ENCODE measurements around the gene IQCM.

IQCM gene

DNA sequence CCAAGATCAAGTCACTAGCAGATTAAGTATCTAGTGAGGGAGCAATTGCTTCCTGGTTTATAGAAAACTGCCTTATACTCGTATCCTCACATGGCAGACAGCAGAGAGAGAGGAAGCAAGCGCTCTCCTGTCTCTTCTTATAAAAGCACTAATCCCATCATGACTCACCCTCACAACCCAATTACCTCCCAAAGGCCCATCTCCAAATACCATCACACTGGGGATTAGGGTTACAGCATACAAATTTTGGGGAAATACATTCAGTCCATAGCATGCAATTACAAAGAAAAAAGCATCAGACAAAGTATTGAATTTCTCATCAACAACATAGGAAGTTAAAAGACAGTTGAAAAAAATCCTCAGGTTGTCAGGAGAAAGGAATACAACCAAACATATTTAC is 292.6 kb downstream of the IQCM start:
- POLR2A ChIA-PET: no interaction called here
- no peak for DNase-seq (ENCODE audit: extremely low spot score)
- CTCF ChIA-PET: no interaction called here
- TF ChIP-seq FOXK2 (IDR thresholded peaks at IDR 0.05): no peak
- no peak for TF ChIP-seq SP1 (IDR thresholded peaks at IDR 0.05)
- no peak for TF ChIP-seq CTBP1 (IDR thresholded peaks at IDR 0.05; ENCODE audit: borderline replicate concordance)
- TF ChIP-seq TARDBP (IDR thresholded peaks at IDR 0.05): no peak
- no peak for TF ChIP-seq L3MBTL2 (conservative IDR thresholded peaks at IDR 0.05)
- no peak for TF ChIP-seq FOXA1 (IDR thresholded peaks at IDR 0.05)
- no peak for TF ChIP-seq BHLHE40 (IDR thresholded peaks at IDR 0.05; ENCODE audit: borderline replicate concordance)
- no peak for TF ChIP-seq LEF1 (IDR thresholded peaks at IDR 0.05; ENCODE audit: borderline replicate concordance)
- TF ChIP-seq, protein P1, sequence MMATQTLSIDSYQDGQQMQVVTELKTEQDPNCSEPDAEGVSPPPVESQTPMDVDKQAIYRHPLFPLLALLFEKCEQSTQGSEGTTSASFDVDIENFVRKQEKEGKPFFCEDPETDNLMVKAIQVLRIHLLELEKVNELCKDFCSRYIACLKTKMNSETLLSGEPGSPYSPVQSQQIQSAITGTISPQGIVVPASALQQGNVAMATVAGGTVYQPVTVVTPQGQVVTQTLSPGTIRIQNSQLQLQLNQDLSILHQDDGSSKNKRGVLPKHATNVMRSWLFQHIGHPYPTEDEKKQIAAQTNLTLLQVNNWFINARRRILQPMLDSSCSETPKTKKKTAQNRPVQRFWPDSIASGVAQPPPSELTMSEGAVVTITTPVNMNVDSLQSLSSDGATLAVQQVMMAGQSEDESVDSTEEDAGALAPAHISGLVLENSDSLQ (IDR thresholded peaks at IDR 0.05): no peak
- TF ChIP-seq ARNT (IDR thresholded peaks at IDR 0.05): no peak
- TF ChIP-seq FOXM1 (IDR thresholded peaks at IDR 0.05; ENCODE audit: borderline replicate concordance): no peak
- no peak for TF ChIP-seq ZNF384 (IDR thresholded peaks at IDR 0.05)
- no peak for TF ChIP-seq ELF4 (IDR thresholded peaks at IDR 0.05)
- no peak for TF ChIP-seq HDGF (IDR thresholded peaks at IDR 0.05; ENCODE audit: borderline replicate concordance)
- no peak for TF ChIP-seq SUZ12 (IDR thresholded peaks at IDR 0.05)
- no peak for TF ChIP-seq NFRKB (IDR thresholded peaks at IDR 0.05)

DNA sequence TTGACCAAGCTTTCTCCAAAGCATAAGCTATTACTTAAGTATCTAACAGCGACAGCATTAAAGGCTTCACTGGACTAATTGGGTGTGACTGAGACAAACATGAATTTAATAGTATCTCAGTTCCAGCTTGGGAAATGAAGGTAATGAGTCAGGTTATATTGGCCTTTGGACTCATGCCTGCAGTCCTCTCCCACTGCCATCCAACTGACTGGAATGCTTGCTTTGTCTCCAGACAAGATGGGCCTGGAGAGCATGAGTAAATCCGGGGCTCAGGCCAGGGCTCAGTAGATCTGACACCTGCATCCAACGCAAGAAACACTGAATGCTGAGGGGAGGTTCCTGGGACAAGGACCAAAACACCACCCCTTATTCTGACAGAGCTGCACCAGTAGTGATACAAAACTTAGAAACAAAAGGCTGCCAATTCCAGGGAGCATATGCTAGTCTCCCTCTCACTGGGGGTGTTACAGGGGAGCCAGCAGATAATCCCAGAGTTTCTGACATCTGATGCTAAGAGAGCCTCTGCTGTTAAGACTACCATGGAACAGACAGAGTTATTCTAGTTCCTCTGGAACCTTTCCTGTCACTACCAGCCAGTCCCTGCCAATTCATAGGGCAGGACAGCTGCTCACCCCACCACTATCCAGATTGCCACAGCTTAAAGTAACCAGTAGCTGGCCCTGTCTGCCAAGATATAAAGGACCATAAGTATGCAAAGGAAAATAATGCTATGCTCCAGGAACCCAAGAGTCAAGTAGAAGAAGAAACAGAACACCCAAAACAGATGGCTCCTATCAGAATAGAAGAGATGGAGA is 293.8 kb downstream of the IQCM start:
- ChIA-PET POLR2A (no interaction called here), CTCF (no interaction called here)
- DNase-seq (ENCODE audit: extremely low spot score): no peak
- TF ChIP-seq HDGF (IDR thresholded peaks at IDR 0.05; ENCODE audit: borderline replicate concordance) (no peak), CTBP1 (IDR thresholded peaks at IDR 0.05; ENCODE audit: borderline replicate concordance) (no peak), FOXA1 (IDR thresholded peaks at IDR 0.05) (no peak), SP1 (IDR thresholded peaks at IDR 0.05) (no peak), LEF1 (IDR thresholded peaks at IDR 0.05; ENCODE audit: borderline replicate concordance) (no peak)

DNA sequence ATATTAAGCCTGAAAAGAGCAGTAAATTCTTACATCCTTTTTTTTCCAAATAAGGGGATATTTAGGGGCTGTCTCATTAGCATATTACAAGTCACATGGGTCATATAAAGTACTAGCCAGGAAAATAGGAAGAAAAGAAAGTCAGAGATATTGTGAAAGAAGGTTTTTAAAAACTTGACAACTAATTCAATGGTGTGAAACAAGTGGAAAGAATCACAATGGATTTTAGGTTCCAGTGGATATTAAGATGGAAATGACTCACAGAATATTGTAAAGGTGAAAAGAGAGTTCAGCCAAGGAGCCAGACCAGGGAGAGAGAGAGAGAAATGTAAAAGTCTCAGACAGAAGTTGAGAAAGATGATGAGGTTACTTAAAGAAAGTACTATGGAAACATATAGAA is 297.2 kb downstream of the IQCM start:
- no peak for TF ChIP-seq CTBP1 (IDR thresholded peaks at IDR 0.05; ENCODE audit: borderline replicate concordance)
- no peak for TF ChIP-seq BHLHE40 (IDR thresholded peaks at IDR 0.05; ENCODE audit: borderline replicate concordance)
- TF ChIP-seq L3MBTL2 (conservative IDR thresholded peaks at IDR 0.05): no peak
- TF ChIP-seq FOXK2 (IDR thresholded peaks at IDR 0.05): no peak
- no peak for TF ChIP-seq NFRKB (IDR thresholded peaks at IDR 0.05)
- TF ChIP-seq TARDBP (IDR thresholded peaks at IDR 0.05): no peak
- no peak for TF ChIP-seq ZNF384 (IDR thresholded peaks at IDR 0.05)
- no peak for TF ChIP-seq SP1 (IDR thresholded peaks at IDR 0.05)
- no peak for TF ChIP-seq FOXA1 (IDR thresholded peaks at IDR 0.05)
- TF ChIP-seq LEF1 (IDR thresholded peaks at IDR 0.05; ENCODE audit: borderline replicate concordance): no peak
- no peak for TF ChIP-seq HDGF (IDR thresholded peaks at IDR 0.05; ENCODE audit: borderline replicate concordance)
- no peak for TF ChIP-seq SUZ12 (IDR thresholded peaks at IDR 0.05)
- TF ChIP-seq ARNT (IDR thresholded peaks at IDR 0.05): no peak
- TF ChIP-seq FOXM1 (IDR thresholded peaks at IDR 0.05; ENCODE audit: borderline replicate concordance): no peak
- TF ChIP-seq ELF4 (IDR thresholded peaks at IDR 0.05): no peak
- TF ChIP-seq, protein P1 (IDR thresholded peaks at IDR 0.05): no peak
- ChIA-PET CTCF (no interaction called here), POLR2A (no interaction called here)
- DNase-seq (ENCODE audit: extremely low spot score): no peak

DNA sequence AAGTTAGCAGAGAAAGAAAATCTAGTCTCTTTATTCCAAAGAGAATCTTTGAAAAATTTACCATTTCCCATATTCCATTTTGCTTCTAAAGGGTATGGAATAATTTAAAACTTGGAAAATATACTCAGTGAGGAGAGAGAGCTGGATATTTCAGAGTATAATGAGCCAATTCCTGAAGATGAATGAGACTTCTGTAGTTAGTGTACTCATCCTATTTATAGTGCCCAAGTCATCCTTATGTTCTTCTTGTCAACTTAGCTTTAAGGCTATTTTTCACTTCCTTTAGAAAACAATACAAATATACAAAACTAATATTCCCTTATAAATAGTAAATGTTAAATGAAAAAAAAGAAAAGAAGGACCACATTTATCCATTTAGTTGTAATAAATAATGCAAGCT is 302.6 kb downstream of the IQCM start:
- POLR2A ChIA-PET: no interaction called here
- DNase-seq (ENCODE audit: extremely low spot score): no peak
- CTCF ChIA-PET: no interaction called here
- no peak for TF ChIP-seq LEF1 (IDR thresholded peaks at IDR 0.05; ENCODE audit: borderline replicate concordance)
- no peak for TF ChIP-seq ZNF384 (IDR thresholded peaks at IDR 0.05)
- no peak for TF ChIP-seq ARNT (IDR thresholded peaks at IDR 0.05)
- no peak for TF ChIP-seq SP1 (IDR thresholded peaks at IDR 0.05)
- TF ChIP-seq L3MBTL2 (conservative IDR thresholded peaks at IDR 0.05): no peak
- TF ChIP-seq ELF4 (IDR thresholded peaks at IDR 0.05): no peak
- TF ChIP-seq, protein P1 (IDR thresholded peaks at IDR 0.05): no peak
- TF ChIP-seq FOXK2 (IDR thresholded peaks at IDR 0.05): no peak

DNA sequence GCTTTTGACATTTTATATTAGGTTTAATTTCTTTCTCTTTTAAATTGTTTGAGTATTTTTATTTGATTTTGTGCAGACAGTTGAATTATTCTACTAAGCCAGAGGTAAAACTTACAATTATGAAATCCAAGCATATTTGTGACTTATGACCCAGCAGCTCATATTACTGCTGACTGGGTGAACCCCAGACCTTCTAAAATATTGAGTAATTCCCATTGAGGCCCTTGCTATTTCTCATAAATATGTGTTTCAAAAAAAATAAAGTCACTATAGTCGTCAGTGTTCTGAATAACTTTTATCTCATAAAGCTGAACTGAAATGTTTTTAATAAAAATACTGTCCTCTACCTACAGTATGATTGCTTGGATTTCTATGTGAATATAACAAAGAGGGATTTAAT is 303.1 kb downstream of the IQCM start:
- ChIA-PET CTCF (no interaction called here), POLR2A (no interaction called here)
- TF ChIP-seq, protein P1 (IDR thresholded peaks at IDR 0.05): no peak
- TF ChIP-seq CTBP1 (IDR thresholded peaks at IDR 0.05; ENCODE audit: borderline replicate concordance): no peak
- TF ChIP-seq SUZ12 (IDR thresholded peaks at IDR 0.05): no peak
- TF ChIP-seq ZNF384 (IDR thresholded peaks at IDR 0.05): no peak
- no peak for TF ChIP-seq NFRKB (IDR thresholded peaks at IDR 0.05)
- no peak for TF ChIP-seq FOXA1 (IDR thresholded peaks at IDR 0.05)
- TF ChIP-seq BHLHE40 (IDR thresholded peaks at IDR 0.05; ENCODE audit: borderline replicate concordance): no peak
- TF ChIP-seq FOXM1 (IDR thresholded peaks at IDR 0.05; ENCODE audit: borderline replicate concordance): no peak
- no peak for TF ChIP-seq TARDBP (IDR thresholded peaks at IDR 0.05)
- no peak for TF ChIP-seq L3MBTL2 (conservative IDR thresholded peaks at IDR 0.05)
- no peak for TF ChIP-seq ELF4 (IDR thresholded peaks at IDR 0.05)
- TF ChIP-seq ARNT (IDR thresholded peaks at IDR 0.05): no peak
- no peak for TF ChIP-seq FOXK2 (IDR thresholded peaks at IDR 0.05)
- no peak for TF ChIP-seq HDGF (IDR thresholded peaks at IDR 0.05; ENCODE audit: borderline replicate concordance)
- no peak for TF ChIP-seq SP1 (IDR thresholded peaks at IDR 0.05)
- no peak for TF ChIP-seq LEF1 (IDR thresholded peaks at IDR 0.05; ENCODE audit: borderline replicate concordance)
- no peak for DNase-seq (ENCODE audit: extremely low spot score)
